ENCODE data around the gene RFX1. TPM values are rescaled to one million over a fixed set of nuclear protein-coding genes. Genes with fewer than 3 reads are reported as not detected.
A peak's percentile ranks its signal among the peaks of the same experiment; 100 is the strongest.

The RFX1 gene
- total and polyA plus RNA-seq, 9 of the 15 experiments (the other 6 are each of a cell fraction or from before 2014, with no cell fraction given), result 0.14 to 19.3 (median 1.2) TPM

DNA sequence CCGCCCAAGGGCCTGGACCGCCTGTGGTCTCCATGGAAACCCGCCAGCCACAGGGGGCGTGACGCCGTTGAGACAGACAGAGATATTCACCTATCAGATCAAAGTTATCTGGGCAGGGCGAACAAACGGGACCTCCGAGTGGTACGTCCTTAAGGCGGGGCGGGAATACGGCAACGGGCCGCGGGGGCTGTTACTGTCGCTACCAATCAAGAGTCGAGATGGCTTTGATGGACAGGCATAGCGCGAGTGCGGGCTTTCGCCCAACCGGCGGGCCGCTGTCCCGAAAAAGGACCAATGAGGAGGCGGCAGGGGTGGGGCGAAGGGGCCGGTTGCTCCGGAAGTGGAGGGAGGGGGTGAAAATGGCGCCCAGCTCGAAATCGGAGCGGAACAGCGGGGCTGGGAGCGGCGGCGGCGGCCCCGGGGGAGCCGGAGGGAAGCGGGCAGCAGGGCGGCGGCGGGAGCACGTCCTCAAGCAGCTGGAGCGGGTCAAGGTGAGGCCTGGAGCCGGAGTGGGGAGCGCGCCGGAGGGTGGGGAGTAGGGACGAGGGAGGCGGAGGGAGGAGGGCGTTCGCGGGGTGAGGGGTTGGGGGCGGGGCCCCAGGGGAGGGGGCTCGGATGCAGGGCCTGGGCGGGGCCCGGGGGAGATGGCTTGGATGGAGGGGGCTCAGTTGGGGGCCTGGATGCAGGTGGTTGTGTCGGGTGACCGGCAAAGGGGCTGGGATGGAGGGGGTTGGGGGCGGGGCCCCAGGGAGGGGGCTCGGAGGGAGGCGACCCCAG lies 53.8 kb downstream of the RFX1 start, which contains the start of gene DCAF15 (continued):
- peak; percentile 77 to 97 (median 95) for TF ChIP-seq YY1 (IDR thresholded peaks at IDR 0.05; ENCODE audit: borderline replicate concordance in 1 of 3, control insufficient read depth in 1 of 3, extremely low read depth in 1 of 3, insufficient read depth in 3 of 3, insufficient read length in 1 of 3, insufficient replicate concordance in 2 of 3, low read depth in 1 of 3, low read length in 2 of 3)
- peak; percentile 87 for TF ChIP-seq POLR2G (IDR thresholded peaks at IDR 0.05; ENCODE audit: low read depth, low read length)
- no peak for TF ChIP-seq HNRNPL (IDR thresholded peaks at IDR 0.05; ENCODE audit: low read depth, low read length)
- TF ChIP-seq SMAD4 (CRISPR knock-in tag; conservative IDR thresholded peaks at IDR 0.05), result no peak
- TF ChIP-seq ARID3A (IDR thresholded peaks at IDR 0.05; ENCODE audit: borderline replicate concordance, low read depth, low read length), result peak; percentile 78; the same call in 1 of the 2 replicates
- TF ChIP-seq BHLHE40 (IDR thresholded peaks at IDR 0.05; ENCODE audit: low read length), result 0 out of 2 replicates have a peak, but pooled peaks have one; percentile 43
- peak; percentile 86 for TF ChIP-seq C11orf30 (IDR thresholded peaks at IDR 0.05; ENCODE audit: low read depth)
- no peak for TF ChIP-seq XRCC3 (IDR thresholded peaks at IDR 0.05)
- no peak for TF ChIP-seq ZNF77 (CRISPR knock-in tag; IDR thresholded peaks at IDR 0.05)
- TF ChIP-seq, protein P1, sequence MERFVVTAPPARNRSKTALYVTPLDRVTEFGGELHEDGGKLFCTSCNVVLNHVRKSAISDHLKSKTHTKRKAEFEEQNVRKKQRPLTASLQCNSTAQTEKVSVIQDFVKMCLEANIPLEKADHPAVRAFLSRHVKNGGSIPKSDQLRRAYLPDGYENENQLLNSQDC (CRISPR knock-in tag; IDR thresholded peaks at IDR 0.05), result 0 out of 2 replicates have a peak, but pooled peaks have one; percentile 12
- TF ChIP-seq HNRNPUL1 (IDR thresholded peaks at IDR 0.05; ENCODE audit: low read length), result no peak
- TF ChIP-seq NCOR1 (IDR thresholded peaks at IDR 0.05), result no peak
- no peak for TF ChIP-seq POLR2H (tag; IDR thresholded peaks at IDR 0.05; ENCODE audit: low read depth)
- peak; percentile 98 for TF ChIP-seq NEUROD1 (IDR thresholded peaks at IDR 0.05; ENCODE audit: borderline replicate concordance, low read depth, low read length, partially characterized antibody)
- TF ChIP-seq TAL1 (IDR thresholded peaks at IDR 0.05), result no peak
- TF ChIP-seq ZNF431 (CRISPR knock-in tag; IDR thresholded peaks at IDR 0.05), result no peak
- peak; percentile 76 for TF ChIP-seq ELF1 (tag; IDR thresholded peaks at IDR 0.05)
- 0 out of 2 replicates have a peak, but pooled peaks have one; percentile 14 for TF ChIP-seq JUND (IDR thresholded peaks at IDR 0.05; ENCODE audit: borderline replicate concordance, low read depth, low read length)
- TF ChIP-seq JUND (tag; IDR thresholded peaks at IDR 0.05; ENCODE audit: borderline replicate concordance, low read depth, low read length), result no peak
- TF ChIP-seq, protein P2, sequence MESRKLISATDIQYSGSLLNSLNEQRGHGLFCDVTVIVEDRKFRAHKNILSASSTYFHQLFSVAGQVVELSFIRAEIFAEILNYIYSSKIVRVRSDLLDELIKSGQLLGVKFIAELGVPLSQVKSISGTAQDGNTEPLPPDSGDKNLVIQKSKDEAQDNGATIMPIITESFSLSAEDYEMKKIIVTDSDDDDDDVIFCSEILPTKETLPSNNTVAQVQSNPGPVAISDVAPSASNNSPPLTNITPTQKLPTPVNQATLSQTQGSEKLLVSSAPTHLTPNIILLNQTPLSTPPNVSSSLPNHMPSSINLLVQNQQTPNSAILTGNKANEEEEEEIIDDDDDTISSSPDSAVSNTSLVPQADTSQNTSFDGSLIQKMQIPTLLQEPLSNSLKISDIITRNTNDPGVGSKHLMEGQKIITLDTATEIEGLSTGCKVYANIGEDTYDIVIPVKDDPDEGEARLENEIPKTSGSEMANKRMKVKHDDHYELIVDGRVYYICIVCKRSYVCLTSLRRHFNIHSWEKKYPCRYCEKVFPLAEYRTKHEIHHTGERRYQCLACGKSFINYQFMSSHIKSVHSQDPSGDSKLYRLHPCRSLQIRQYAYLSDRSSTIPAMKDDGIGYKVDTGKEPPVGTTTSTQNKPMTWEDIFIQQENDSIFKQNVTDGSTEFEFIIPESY (CRISPR knock-in tag; IDR thresholded peaks at IDR 0.05), result no peak
- peak; percentile 92 for TF ChIP-seq ETV5 (CRISPR knock-in tag; IDR thresholded peaks at IDR 0.05; ENCODE audit: low read depth)
- TF ChIP-seq SIRT6 (IDR thresholded peaks at IDR 0.05; ENCODE audit: low read depth, low read length), result no peak
- peak; percentile 59 for TF ChIP-seq HNRNPLL (IDR thresholded peaks at IDR 0.05; ENCODE audit: low read depth, low read length, poor library complexity, severe bottlenecking)
